Ammon's horn (tissue), 1 donor: Measurements from ENCODE around the gene IL3RA.
"Not testable (repeated sequence)": the region's sequence is repeated elsewhere in the genome, so short reads cannot be mapped to it uniquely, and the experiment has no call there.

Experiments used
- DNase-seq: peaks from one replicate; pipeline ENCODE4 v3.0.0-alpha.2; 2016; ENCODE audit warnings: low spot score

IL3RA gene

DNA sequence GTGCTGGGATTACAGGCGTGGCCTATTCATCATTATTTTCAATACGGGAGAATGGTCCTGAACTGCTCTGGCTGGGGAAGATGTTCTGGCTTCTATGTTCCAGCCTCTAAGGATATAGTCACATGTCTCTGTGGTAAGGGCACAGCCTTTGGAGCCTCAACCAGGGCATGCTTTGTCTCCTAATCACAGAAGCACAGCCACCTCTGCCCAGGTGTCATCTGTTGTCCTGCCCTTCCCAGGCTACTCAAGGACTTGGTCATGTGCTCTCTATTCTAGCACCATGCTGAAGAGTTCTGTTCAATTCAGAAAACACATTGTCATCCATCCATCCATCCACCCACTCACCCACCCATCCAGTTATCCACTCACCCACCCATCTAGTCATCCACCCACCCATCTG lies 86.6 kb downstream of the IL3RA start:
- DNase-seq: no peak

DNA sequence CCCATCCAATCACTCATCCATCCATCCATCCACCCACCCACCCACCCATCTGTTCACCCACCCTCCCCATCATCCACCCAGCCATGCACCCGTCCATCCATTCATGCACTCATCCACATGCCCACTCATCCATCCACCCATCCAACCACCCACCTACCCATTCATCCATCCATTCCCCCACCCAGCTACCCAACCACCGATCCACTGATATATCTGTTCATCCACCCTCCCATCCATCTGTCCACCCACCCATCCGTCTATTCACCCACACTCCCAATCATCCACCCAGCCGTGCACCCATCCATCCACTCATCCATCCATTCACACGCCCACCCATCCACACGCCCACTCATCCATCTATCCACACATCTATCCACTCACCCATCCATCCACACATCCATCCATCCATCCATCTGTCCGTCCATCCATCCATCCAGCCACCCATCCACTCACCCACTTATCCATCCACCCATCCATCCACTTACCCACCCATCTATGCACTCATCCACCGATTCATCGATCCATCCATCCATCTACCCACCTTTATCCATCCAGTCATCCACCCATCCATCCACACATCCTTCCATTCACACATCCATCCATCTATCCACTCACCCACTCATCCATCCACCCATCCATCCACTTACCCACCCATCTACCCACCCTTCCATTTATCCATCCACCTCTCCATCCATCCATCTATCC lies 87.7 kb downstream of the IL3RA start:
- DNase-seq: no peak

GRCh38 chrX:1425381-1425780 lies 88.8 kb downstream of the IL3RA start:
- no peak for DNase-seq

DNA sequence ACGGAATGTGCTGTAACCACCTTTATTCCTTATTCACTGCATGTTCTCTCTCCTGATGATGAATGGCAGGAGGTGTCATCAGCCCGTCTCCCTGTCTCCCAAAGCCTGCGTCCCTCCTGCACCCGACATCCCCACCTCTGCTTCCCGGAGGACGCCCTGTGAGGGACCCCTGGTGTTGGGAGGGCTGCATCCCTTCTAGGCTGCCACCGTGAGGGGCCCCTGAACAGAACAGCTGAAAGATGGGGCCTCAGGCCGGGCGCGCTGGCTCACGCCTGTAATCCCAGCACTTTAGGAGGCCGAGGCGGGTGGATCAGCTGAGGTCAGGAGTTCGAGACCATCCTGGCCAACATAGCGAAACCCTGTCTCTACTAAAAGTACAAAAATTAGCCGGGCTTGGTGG lies 89.7 kb downstream of the IL3RA start:
- DNase-seq: not testable (repeated sequence)

DNA sequence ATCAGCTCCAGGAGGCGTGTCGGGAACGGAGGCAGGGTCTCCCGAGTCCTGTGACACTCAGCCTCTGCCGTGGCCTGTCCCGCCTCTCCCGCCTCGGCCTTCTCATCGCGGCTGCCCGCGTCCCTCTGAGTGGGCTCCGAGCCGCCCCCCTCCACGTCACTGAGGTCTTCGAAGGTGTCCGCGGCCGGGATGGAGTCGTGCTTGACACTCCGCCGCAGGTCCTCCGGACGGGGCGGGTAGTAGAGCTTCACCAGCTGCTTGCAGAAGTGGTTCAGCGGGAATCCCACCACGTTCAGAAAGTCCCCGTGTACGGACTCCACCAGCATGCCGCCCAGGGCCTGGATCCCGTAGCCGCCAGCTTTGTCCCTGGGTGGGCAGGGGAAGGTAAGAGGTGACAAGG lies 91.2 kb downstream of the IL3RA start:
- DNase-seq: no peak

DNA sequence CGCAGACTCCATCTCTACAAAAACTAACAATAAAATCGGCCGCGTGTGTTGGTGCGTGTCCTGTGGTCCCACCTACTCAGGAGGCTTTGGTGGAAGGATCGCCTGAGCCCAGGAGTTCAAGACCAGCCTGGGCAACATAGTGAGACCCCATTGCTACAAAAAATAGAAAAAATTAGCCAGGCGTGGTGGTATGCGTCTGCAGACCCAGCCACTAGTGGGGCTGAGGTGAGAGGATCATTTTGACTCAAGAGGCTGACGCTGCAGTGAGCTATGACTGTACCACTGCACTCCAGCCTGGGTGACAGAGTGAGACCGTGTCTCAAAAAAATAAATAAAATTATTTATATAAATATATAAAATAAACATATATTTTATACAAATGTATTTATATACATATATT lies 93.9 kb downstream of the IL3RA start:
- DNase-seq: no peak
